ENCODE measurements around the gene TMUB1.

The TMUB1 gene

GRCh38 chr7:151060113-151060415 lies 23.2 kb downstream of the TMUB1 start:
- Histone ChIP-seq H3K27ac (ENCODE audit: low read depth in 2 of 2, low read length in 2 of 2) (peak overlapping the region; percentile 97 to 98), H3K36me3 (ENCODE audit: control insufficient read depth in 2 of 2, insufficient read depth in 2 of 2, low read length in 2 of 2) (peaks cover 3 to 10% of the 10 kb centered on the region in 2 donors), H3K27me3 (ENCODE audit: control insufficient read depth in 2 of 2, insufficient read depth in 2 of 2, low read length in 2 of 2) (no peaks in the 10 kb centered on the region), H3K9me3 (ENCODE audit: control insufficient read depth in 2 of 2, low read length in 2 of 2) (no peaks in the 10 kb centered on the region), H3K4me1 (ENCODE audit: control insufficient read depth in 2 of 2, insufficient read depth in 2 of 2, low read length in 2 of 2) (peaks cover 47 to 49% of the 10 kb centered on the region in 2 donors), H3K9ac (ENCODE audit: low read depth in 1 of 2, low read length in 2 of 2) (peak overlapping the region; percentile 63 to 90), H3K4me3 (ENCODE audit: low read length in 2 of 2) (peak overlapping the region; percentile 86 to 98)

DNA sequence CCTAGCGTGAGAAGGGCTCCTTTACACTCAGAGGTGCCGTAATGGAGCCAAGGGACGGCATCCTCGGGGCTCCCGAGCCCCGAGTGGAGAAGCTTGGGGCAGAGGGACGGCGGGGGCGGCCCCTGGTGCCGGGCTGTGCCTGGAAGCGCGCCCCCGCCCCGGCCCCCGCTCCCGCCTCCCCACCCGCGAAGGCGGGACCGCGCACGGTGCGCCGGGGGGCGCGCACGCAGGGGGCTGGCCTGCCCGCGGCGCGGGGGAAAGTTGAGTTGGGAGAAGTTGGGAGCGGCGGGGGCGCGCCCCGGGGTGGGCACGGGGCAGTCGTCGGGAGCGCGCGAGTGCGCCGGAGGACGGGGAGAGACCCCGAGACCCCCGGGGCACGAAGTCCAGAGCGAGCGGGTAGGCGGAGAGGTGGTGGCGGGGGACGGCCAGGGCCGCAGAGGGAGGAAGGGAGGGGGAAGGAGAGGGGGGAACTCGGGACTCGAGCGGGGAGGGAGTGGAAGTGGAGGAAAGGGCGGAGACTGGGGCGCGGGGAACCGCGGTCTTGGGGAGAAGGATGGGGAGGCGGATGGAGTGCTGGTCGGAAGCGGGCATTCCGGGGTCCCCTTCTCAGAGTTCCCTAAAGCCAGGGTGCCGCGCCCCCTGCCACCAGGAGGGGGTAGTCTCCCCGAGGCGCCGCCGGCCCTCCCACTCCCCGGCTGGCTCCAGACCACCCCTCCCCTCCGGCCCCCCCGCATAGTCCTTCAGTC lies 23.8 kb downstream of the TMUB1 start, which contains the start of gene SLC4A2:
SLC4A2 (plus strand) TSS at position 223 of the 746 bp plus-strand sequence. CDS start 2,399 bp downstream, outside the sequence.
- H3K9me3 ChIP-seq (ENCODE audit: control insufficient read depth in 2 of 2, low read length in 2 of 2), result no peaks in the 10 kb centered on the region
- peaks cover 0 to 6% of the 10 kb centered on the region in 2 donors for H3K36me3 ChIP-seq (ENCODE audit: control insufficient read depth in 2 of 2, insufficient read depth in 2 of 2, low read length in 2 of 2)
- peak within 1 kb of the TSS; percentile 86 to 98 for H3K4me3 ChIP-seq (ENCODE audit: low read length in 2 of 2)
- H3K27me3 ChIP-seq (ENCODE audit: control insufficient read depth in 2 of 2, insufficient read depth in 2 of 2, low read length in 2 of 2), result no peaks in the 10 kb centered on the region
- H3K27ac ChIP-seq (ENCODE audit: low read depth in 2 of 2, low read length in 2 of 2), result peak within 1 kb of the TSS; percentile 97 to 98
- H3K4me1 ChIP-seq (ENCODE audit: control insufficient read depth in 2 of 2, insufficient read depth in 2 of 2, low read length in 2 of 2), result peaks cover 47 to 49% of the 10 kb centered on the region in 2 donors
- peak within 1 kb of the TSS; percentile 88 to 90 for H3K9ac ChIP-seq (ENCODE audit: low read depth in 1 of 2, low read length in 2 of 2)

GRCh38 chr7:151058781-151059366 lies 24.4 kb downstream of the TMUB1 start:
- Histone ChIP-seq H3K36me3 (ENCODE audit: control insufficient read depth in 2 of 2, insufficient read depth in 2 of 2, low read length in 2 of 2) (peaks cover 0 to under 1% of the 10 kb centered on the region in 2 donors), H3K27me3 (ENCODE audit: control insufficient read depth in 2 of 2, insufficient read depth in 2 of 2, low read length in 2 of 2) (no peaks in the 10 kb centered on the region), H3K4me1 (ENCODE audit: control insufficient read depth in 2 of 2, insufficient read depth in 2 of 2, low read length in 2 of 2) (peaks cover 47 to 49% of the 10 kb centered on the region in 2 donors)

DNA sequence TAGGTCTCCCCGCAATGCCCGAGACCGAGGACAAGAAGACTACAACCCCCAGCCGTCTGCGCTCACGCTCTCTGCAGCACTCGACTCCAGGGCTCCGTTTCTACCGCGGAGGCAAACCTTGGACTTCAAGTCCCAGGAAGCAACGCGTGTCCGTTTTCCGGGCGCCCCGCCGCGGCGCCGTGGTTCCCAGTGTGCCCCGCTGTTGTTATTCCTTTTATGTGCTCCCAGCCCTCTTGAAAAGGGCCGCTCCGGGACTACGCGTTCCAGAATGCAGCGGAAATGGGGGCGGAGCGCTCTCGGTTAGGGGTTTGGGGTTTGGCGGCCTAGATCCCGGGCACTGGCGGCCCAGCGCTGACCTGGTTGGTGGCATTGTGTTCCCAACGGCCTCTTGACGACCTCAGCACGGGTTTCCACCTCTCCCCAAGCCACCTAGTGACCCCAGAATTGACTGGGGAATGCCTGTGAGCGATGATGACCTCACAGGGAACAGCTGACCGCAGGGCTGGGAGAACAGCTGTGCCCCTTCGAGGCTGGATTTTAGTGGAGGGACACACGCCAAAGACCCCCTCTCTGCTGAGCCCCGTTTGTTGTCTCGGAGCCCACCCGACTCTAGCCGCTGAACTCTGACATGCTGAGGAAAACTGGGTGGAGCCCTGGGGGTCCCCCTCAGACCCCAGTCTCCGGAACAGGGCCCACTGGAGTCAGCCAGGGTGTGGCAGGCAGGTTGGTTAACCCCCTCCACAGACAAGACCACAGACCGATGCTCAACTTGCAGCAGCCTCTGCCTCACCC lies 25.1 kb downstream of the TMUB1 start:
- Histone ChIP-seq H3K27ac (ENCODE audit: low read depth in 2 of 2, low read length in 2 of 2) (peak overlapping the region; percentile 97 to 98), H3K36me3 (ENCODE audit: control insufficient read depth in 2 of 2, insufficient read depth in 2 of 2, low read length in 2 of 2) (no peaks in the 10 kb centered on the region), H3K9me3 (ENCODE audit: control insufficient read depth in 2 of 2, low read length in 2 of 2) (no peaks in the 10 kb centered on the region), H3K27me3 (ENCODE audit: control insufficient read depth in 2 of 2, insufficient read depth in 2 of 2, low read length in 2 of 2) (no peaks in the 10 kb centered on the region), H3K9ac (ENCODE audit: low read depth in 1 of 2, low read length in 2 of 2) (peak overlapping the region; percentile 88 to 90), H3K4me1 (ENCODE audit: control insufficient read depth in 2 of 2, insufficient read depth in 2 of 2, low read length in 2 of 2) (peaks cover 44 to 47% of the 10 kb centered on the region in 2 donors), H3K4me3 (ENCODE audit: low read length in 2 of 2) (peak overlapping the region; percentile 86 to 98)

More at GRCh38 chr7:151058781-151059366, 24.4 kb downstream of the TMUB1 start:
- peak overlapping the region; percentile 97 to 98 for H3K27ac ChIP-seq (ENCODE audit: low read depth in 2 of 2, low read length in 2 of 2)
- peak overlapping the region; percentile 88 to 90 for H3K9ac ChIP-seq (ENCODE audit: low read depth in 1 of 2, low read length in 2 of 2)
- H3K4me3 ChIP-seq (ENCODE audit: low read length in 2 of 2), result peak overlapping the region; percentile 86 to 98
- H3K9me3 ChIP-seq (ENCODE audit: control insufficient read depth in 2 of 2, low read length in 2 of 2), result no peaks in the 10 kb centered on the region

DNA sequence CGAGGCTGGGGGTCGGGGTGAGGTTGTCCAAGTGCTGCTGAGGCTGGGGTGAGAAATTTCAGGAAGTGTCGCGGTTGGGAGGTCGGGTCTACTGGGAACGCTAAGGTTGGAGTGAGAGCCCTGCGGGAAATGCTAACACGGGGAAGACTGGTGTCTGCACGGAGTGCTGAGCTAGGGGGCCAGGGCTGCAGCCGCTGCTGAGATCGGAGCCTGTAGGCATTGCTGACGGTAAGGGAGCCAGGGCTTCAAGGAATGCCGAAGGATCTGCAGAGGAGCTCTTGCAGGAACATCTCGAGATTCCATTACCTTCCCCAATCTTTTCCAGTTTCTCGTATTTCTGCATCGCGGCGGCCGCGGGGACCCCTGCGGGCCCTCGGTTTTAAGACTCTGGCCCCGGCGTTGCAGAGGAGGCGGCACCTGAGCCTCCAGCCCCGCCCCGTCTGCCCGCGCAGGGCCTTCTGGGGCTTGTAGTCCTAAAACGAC lies 25.7 kb downstream of the TMUB1 start, which contains the start of gene CDK5:
CDK5 (minus strand) TSS at position 392 of the 483 bp plus-strand sequence; CDS start at position 343, 49 bp downstream.
- H3K27me3 ChIP-seq (ENCODE audit: control insufficient read depth in 2 of 2, insufficient read depth in 2 of 2, low read length in 2 of 2), result no peaks in the 10 kb centered on the region
- peaks cover 41 to 44% of the 10 kb centered on the region in 2 donors for H3K4me1 ChIP-seq (ENCODE audit: control insufficient read depth in 2 of 2, insufficient read depth in 2 of 2, low read length in 2 of 2)
- H3K9me3 ChIP-seq (ENCODE audit: control insufficient read depth in 2 of 2, low read length in 2 of 2), result no peaks in the 10 kb centered on the region
- no peaks in the 10 kb centered on the region for H3K36me3 ChIP-seq (ENCODE audit: control insufficient read depth in 2 of 2, insufficient read depth in 2 of 2, low read length in 2 of 2)
- H3K4me3 ChIP-seq (ENCODE audit: low read length in 2 of 2), result peak within 1 kb of the TSS; percentile 86 to 98
- peak within 1 kb of the TSS; percentile 97 to 98 for H3K27ac ChIP-seq (ENCODE audit: low read depth in 2 of 2, low read length in 2 of 2)
- H3K9ac ChIP-seq (ENCODE audit: low read depth in 1 of 2, low read length in 2 of 2), result peak within 1 kb of the TSS; percentile 88 to 90

- H3K27ac ChIP-seq (ENCODE audit: low read depth in 2 of 2, low read length in 2 of 2), result no peak overlapping the region
- peak overlapping the region; percentile 59 to 77 for H3K9ac ChIP-seq (ENCODE audit: low read depth in 1 of 2, low read length in 2 of 2)
Observed at GRCh38 chr7:151056666-151057505, 26.4 kb downstream of the TMUB1 start.

GRCh38 chr7:151056283-151056665 lies 27.0 kb downstream of the TMUB1 start:
- no peaks in the 10 kb centered on the region for H3K36me3 ChIP-seq (ENCODE audit: control insufficient read depth in 2 of 2, insufficient read depth in 2 of 2, low read length in 2 of 2)
- no peak overlapping the region for H3K4me3 ChIP-seq (ENCODE audit: low read length in 2 of 2)
- no peak overlapping the region for H3K9ac ChIP-seq (ENCODE audit: low read depth in 1 of 2, low read length in 2 of 2)
- no peaks in the 10 kb centered on the region for H3K9me3 ChIP-seq (ENCODE audit: control insufficient read depth in 2 of 2, low read length in 2 of 2)
- H3K4me1 ChIP-seq (ENCODE audit: control insufficient read depth in 2 of 2, insufficient read depth in 2 of 2, low read length in 2 of 2), result peaks cover 29 to 33% of the 10 kb centered on the region in 2 donors
- H3K27me3 ChIP-seq (ENCODE audit: control insufficient read depth in 2 of 2, insufficient read depth in 2 of 2, low read length in 2 of 2), result no peaks in the 10 kb centered on the region
- no peak overlapping the region for H3K27ac ChIP-seq (ENCODE audit: low read depth in 2 of 2, low read length in 2 of 2)

More at GRCh38 chr7:151056666-151057505, 26.4 kb downstream of the TMUB1 start:
- H3K27me3 ChIP-seq (ENCODE audit: control insufficient read depth in 2 of 2, insufficient read depth in 2 of 2, low read length in 2 of 2), result no peaks in the 10 kb centered on the region
- H3K36me3 ChIP-seq (ENCODE audit: control insufficient read depth in 2 of 2, insufficient read depth in 2 of 2, low read length in 2 of 2), result no peaks in the 10 kb centered on the region
- H3K4me1 ChIP-seq (ENCODE audit: control insufficient read depth in 2 of 2, insufficient read depth in 2 of 2, low read length in 2 of 2), result peaks cover 35 to 39% of the 10 kb centered on the region in 2 donors
- no peaks in the 10 kb centered on the region for H3K9me3 ChIP-seq (ENCODE audit: control insufficient read depth in 2 of 2, low read length in 2 of 2)
- H3K4me3 ChIP-seq (ENCODE audit: low read length in 2 of 2), result peak overlapping the region; percentile 86 to 98

DNA sequence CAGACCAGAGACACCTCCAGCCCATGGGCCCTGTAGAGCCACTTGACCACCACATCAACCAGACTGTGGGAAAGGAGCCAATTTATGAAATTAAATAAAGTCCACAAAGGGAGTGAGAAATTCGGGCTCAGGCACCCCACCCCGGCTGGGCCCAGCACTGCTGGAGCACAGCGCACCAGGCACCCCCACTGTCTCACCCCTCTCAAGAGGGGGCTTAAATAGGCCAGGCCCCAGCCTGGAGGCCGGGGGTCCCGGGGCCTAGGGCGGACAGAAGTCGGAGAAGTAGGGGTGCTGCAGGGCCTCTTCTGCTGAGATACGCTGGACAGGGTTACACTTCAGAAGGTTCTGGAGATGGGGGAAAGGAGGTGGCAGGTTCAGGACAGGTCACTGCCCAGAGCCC lies 29.5 kb downstream of the TMUB1 start:
- Histone ChIP-seq H3K27ac (ENCODE audit: low read depth in 2 of 2, low read length in 2 of 2) (no peak overlapping the region), H3K4me1 (ENCODE audit: control insufficient read depth in 2 of 2, insufficient read depth in 2 of 2, low read length in 2 of 2) (peaks cover 16 to 18% of the 10 kb centered on the region in 2 donors)

GRCh38 chr7:151053096-151053495 lies 30.2 kb downstream of the TMUB1 start:
- H3K4me1 ChIP-seq (ENCODE audit: control insufficient read depth in 2 of 2, insufficient read depth in 2 of 2, low read length in 2 of 2), result peaks cover 10 to 12% of the 10 kb centered on the region in 2 donors
- no peaks in the 10 kb centered on the region for H3K27me3 ChIP-seq (ENCODE audit: control insufficient read depth in 2 of 2, insufficient read depth in 2 of 2, low read length in 2 of 2)
- no peaks in the 10 kb centered on the region for H3K9me3 ChIP-seq (ENCODE audit: control insufficient read depth in 2 of 2, low read length in 2 of 2)
- H3K9ac ChIP-seq (ENCODE audit: low read depth in 1 of 2, low read length in 2 of 2), result no peak overlapping the region
- no peaks in the 10 kb centered on the region for H3K36me3 ChIP-seq (ENCODE audit: control insufficient read depth in 2 of 2, insufficient read depth in 2 of 2, low read length in 2 of 2)
- no peak overlapping the region for H3K4me3 ChIP-seq (ENCODE audit: low read length in 2 of 2)
- H3K27ac ChIP-seq (ENCODE audit: low read depth in 2 of 2, low read length in 2 of 2), result no peak overlapping the region

More for the DNA sequence above, 29.5 kb downstream of the TMUB1 start:
- Histone ChIP-seq H3K9ac (ENCODE audit: low read depth in 1 of 2, low read length in 2 of 2) (no peak overlapping the region), H3K4me3 (ENCODE audit: low read length in 2 of 2) (no peak overlapping the region), H3K36me3 (ENCODE audit: control insufficient read depth in 2 of 2, insufficient read depth in 2 of 2, low read length in 2 of 2) (no peaks in the 10 kb centered on the region), H3K27me3 (ENCODE audit: control insufficient read depth in 2 of 2, insufficient read depth in 2 of 2, low read length in 2 of 2) (no peaks in the 10 kb centered on the region), H3K9me3 (ENCODE audit: control insufficient read depth in 2 of 2, low read length in 2 of 2) (no peaks in the 10 kb centered on the region)

Measured in mucosa of rectum (tissue), 2 donors.